DOHH2 (cell line): ENCODE measurements around the gene PLXNA2.

Experiments used
- EZH2phosphoT487 ChIP-seq: fragments of 200-600 bp; sonication (generic); IDR thresholded peaks from 2 replicates; pipeline ENCODE4 v1.6.1; 2017; ENCODE audit warnings: borderline replicate concordance, mild to moderate bottlenecking, antibody characterized with exemption, low read length, moderate library complexity, mixed read lengths
- TF ChIP-seq, protein P1 (sequence below): fragments of 200-600 bp; sonication (generic); IDR thresholded peaks from one replicate; pipeline ENCODE4 v1.5.1; 2014; ENCODE audit warnings: antibody characterized with exemption, mild to moderate bottlenecking, low read depth, low read length; ENCODE audit not compliant: poor library complexity, severe bottlenecking

GRCh38 chr1:208165659-208166058 lies 78.5 kb downstream of the PLXNA2 start:
- TF ChIP-seq, protein P1, sequence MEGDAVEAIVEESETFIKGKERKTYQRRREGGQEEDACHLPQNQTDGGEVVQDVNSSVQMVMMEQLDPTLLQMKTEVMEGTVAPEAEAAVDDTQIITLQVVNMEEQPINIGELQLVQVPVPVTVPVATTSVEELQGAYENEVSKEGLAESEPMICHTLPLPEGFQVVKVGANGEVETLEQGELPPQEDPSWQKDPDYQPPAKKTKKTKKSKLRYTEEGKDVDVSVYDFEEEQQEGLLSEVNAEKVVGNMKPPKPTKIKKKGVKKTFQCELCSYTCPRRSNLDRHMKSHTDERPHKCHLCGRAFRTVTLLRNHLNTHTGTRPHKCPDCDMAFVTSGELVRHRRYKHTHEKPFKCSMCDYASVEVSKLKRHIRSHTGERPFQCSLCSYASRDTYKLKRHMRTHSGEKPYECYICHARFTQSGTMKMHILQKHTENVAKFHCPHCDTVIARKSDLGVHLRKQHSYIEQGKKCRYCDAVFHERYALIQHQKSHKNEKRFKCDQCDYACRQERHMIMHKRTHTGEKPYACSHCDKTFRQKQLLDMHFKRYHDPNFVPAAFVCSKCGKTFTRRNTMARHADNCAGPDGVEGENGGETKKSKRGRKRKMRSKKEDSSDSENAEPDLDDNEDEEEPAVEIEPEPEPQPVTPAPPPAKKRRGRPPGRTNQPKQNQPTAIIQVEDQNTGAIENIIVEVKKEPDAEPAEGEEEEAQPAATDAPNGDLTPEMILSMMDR = no peak
- no peak for TF ChIP-seq EZH2phosphoT487
